ENCODE measurements around the gene CD28.

GRCh38 chr2:203739351-203739750 is 32.9 kb downstream of the CD28 start:
- TF ChIP-seq POLR2A (IDR thresholded peaks at IDR 0.05) = no peak
- no peak for TF ChIP-seq CTCF (IDR thresholded peaks at IDR 0.05)
